ENCODE measurements around the gene TDRD1. TPM values are rescaled to one million over a fixed set of nuclear protein-coding genes. Genes with fewer than 3 reads are reported as not detected.

Gene TDRD1
- total RNA-seq, 1 experiment from 2014 or later, result not detected

Small RNAs within 50 kb of the gene (small RNA-seq; reads per million reads assigned to genes)
- gene RF02277, result not detected

Other genes with a start within 250 kb of the TDRD1 start
- gene ADRB1, start 135.5 kb upstream of the TDRD1 start, total RNA-seq (2014; rRNA removed; shearing (Covaris generic)), result 1.3 and 1.4 TPM in 2 replicates
- gene CCDC186, start 5.2 kb upstream of the TDRD1 start, total RNA-seq (2014; rRNA removed; shearing (Covaris generic)), result 7.2 and 9.8 TPM in 2 replicates
- 30.2 and 31.6 TPM in 2 replicates for gene VWA2, start 59.9 kb downstream of the TDRD1 start, total RNA-seq (2014; rRNA removed; shearing (Covaris generic))
- gene AFAP1L2, start 225.1 kb downstream of the TDRD1 start, total RNA-seq (2014; rRNA removed; shearing (Covaris generic)), result 13.9 and 18.1 TPM in 2 replicates

Measured in HT-29 (cell line).